GM12878 (cell line): ENCODE data around the gene EIF4EBP2. TPM values are rescaled to one million over a fixed set of nuclear protein-coding genes. Genes with fewer than 3 reads are reported as not detected.

Experiments used
- ATAC-seq: fragments of 200-7000 bp; cut with Tn5 transposase; 3 replicates; pipeline ENCODE4 v1.9.1; 2020; ENCODE audit warnings: mild to moderate bottlenecking, moderate library complexity
- BruUV-seq: library from RNA; stranded (reverse); fragments of 400-500 nt; replicated peaks from 2 replicates; lab custom pipeline; 2021; lab: Mats Ljungman, UMichigan
- CTCF ChIA-PET: fragments of 300-600 bp; sonication (Branson Sonifier 250); formaldehyde crosslinking; extraction: SDS; loops from one replicate; lab custom pipeline; 2021; ENCODE audit warnings: inconsistent platforms; lab: Yijun Ruan, JAX
- POLR2A ChIA-PET: fragments of 350-600 bp; formaldehyde crosslinking; extraction: SDS; loops from one replicate; lab custom pipeline; 2021; ENCODE audit warnings: inconsistent platforms; lab: Charles Lee
- RAD21 ChIA-PET: fragments of 300-600 bp; sonication (Branson Sonifier 250); formaldehyde crosslinking; loops from one replicate; lab custom pipeline; 2023; ENCODE audit warnings: antibody characterized with exemption; ENCODE audit not compliant: unreplicated experiment; lab: Charles Lee
- SMC1A ChIA-PET: fragments of 300-600 bp; sonication (Branson Sonifier 250); formaldehyde crosslinking; loops from one replicate; lab custom pipeline; 2023; ENCODE audit not compliant: unreplicated experiment, uncharacterized antibody; lab: Charles Lee
- DNase-seq: peaks from one replicate; pipeline ENCODE4 v3.0.0-alpha.2; 2011; ENCODE audit warnings: low read depth, low spot score
- FAIRE-seq: peaks from 3 replicates; lab custom pipeline; 2011; peaks lifted over from hg19 to GRCh38; lab: Jason Lieb, UNC
- H2AFZ ChIP-seq: 2 replicates; pipeline ENCODE4 v1.6.0; 2011; ENCODE audit warnings: low read depth, low read length, control low read depth; ENCODE audit not compliant: control insufficient read depth
- H3K27ac ChIP-seq: 2 replicates; pipeline ENCODE4 v1.5.1; 2011; ENCODE audit warnings: control low read depth; ENCODE audit not compliant: control insufficient read depth, insufficient read depth
- H3K27me3 ChIP-seq, 2 experiments: replicated peaks in 1 of 2; 2 replicates each; pipeline versions ENCODE4 v1.6.0 to v1.6.1; 2011; ENCODE audit warnings: low read length in 1 of 2; ENCODE audit not compliant: control insufficient read depth in 2 of 2, insufficient read depth in 2 of 2
- H3K36me3 ChIP-seq, 2 experiments: 2 replicates each; pipeline ENCODE4 v1.5.1; 2011; ENCODE audit warnings: low read length in 1 of 2; ENCODE audit not compliant: control insufficient read depth in 2 of 2, insufficient read depth in 2 of 2
- H3K4me1 ChIP-seq: 2 replicates; pipeline ENCODE4 v1.6.1; 2011; ENCODE audit warnings: mild to moderate bottlenecking, low read length, moderate library complexity, mixed read lengths; ENCODE audit not compliant: control insufficient read depth, insufficient read depth
- H3K4me2 ChIP-seq: 2 replicates; pipeline ENCODE4 v1.6.0; 2011; ENCODE audit warnings: control low read depth; ENCODE audit not compliant: control insufficient read depth, insufficient read depth
- H3K4me3 ChIP-seq: fragments of 200-600 bp; sonication (generic); 2 replicates; pipeline ENCODE4 v1.5.1; 2016
- H3K79me2 ChIP-seq: 2 replicates; pipeline ENCODE4 v1.6.0; 2011; ENCODE audit warnings: low read length; ENCODE audit not compliant: control insufficient read depth, insufficient read depth
- H3K9ac ChIP-seq: 2 replicates; pipeline ENCODE4 v1.8.0; 2011; ENCODE audit warnings: low read length, control low read depth, mixed read lengths; ENCODE audit not compliant: control insufficient read depth, insufficient read depth
- H3K9me3 ChIP-seq: replicated peaks from 3 replicates; pipeline ENCODE4 v1.5.1; 2011; ENCODE audit warnings: mild to moderate bottlenecking, low read length; ENCODE audit not compliant: control insufficient read depth, insufficient read depth
- H4K20me1 ChIP-seq: 2 replicates; pipeline ENCODE4 v1.6.0; 2011; ENCODE audit not compliant: control insufficient read depth, insufficient read depth
- NKRF ChIP-seq: fragments of 450-650 bp; conservative IDR thresholded peaks from 2 replicates; pipeline ENCODE4 v1.6.1; 2017; ENCODE audit warnings: mild to moderate bottlenecking, moderate library complexity
- ZBTB4 ChIP-seq: fragments of 450-650 bp; formaldehyde crosslinking; IDR thresholded peaks from 2 replicates; pipeline ENCODE4 v1.4.0; 2022; ENCODE audit warnings: mild to moderate bottlenecking, moderate library complexity
- ZNF592 ChIP-seq: fragments of 450-650 bp; IDR thresholded peaks from 2 replicates; pipeline ENCODE4 v1.6.1; 2017; ENCODE audit warnings: mild to moderate bottlenecking, moderate library complexity
- WGBS: methylation state at CpG from one replicate; pipeline ENCODE4 v1.1.6; 2016; ENCODE audit warnings: low lambda C conversion rate; ENCODE audit not compliant: insufficient replicate concordance, insufficient coverage; ENCODE audit errors: missing lambda C conversion rate; 5-methylcytosine and 5-hydroxymethylcytosine counted together
- in situ Hi-C: fragments of 300-500 bp; cut with MboI; formaldehyde crosslinking; loops from 9 replicates; pipeline ENCODE4 v1.14.3; 2018; ENCODE audit warnings: mixed read lengths
- intact Hi-C: fragments of 100-400 bp; cut with micrococcal nuclease; formaldehyde crosslinking; loops from one replicate; pipeline ENCODE4 v1.14.2; 2022; ENCODE audit not compliant: unreplicated experiment
- polyA plus RNA-seq, 11 experiments: library from polyadenylated mRNA; depleted of rRNA in 4 of 11; unstranded in 6 of 11; stranded (reverse) in 5 of 11; fragments of >200 nt; fragmentation: Nextera tagmentation in 4 of 11; fragmentation: Illumina TruSeq in 1 of 11; extraction: Ambion mirVana in 4 of 11; extraction: Trizol in 1 of 11; gene quantifications; 1 replicate in 1 of 11; 2 replicates in 10 of 11; pipeline versions ENCODE4 v1.2.1 to v1.2.3, GENCODE V29; 2011 to 2016; ENCODE audit warnings: inconsistent platforms in 2 of 11, missing spikeins in 2 of 11, low read depth in 1 of 11
- total RNA-seq, 4 experiments: library from RNA; depleted of rRNA in 3 of 4; stranded (reverse); fragments of >200 nt in 3 of 4; fragmentation: Illumina TruSeq in 1 of 4; extraction: Trizol in 1 of 4; gene quantifications; 2 replicates each; pipeline versions ENCODE4 v1.2.1 to v1.2.3, GENCODE V29; 2013 to 2021

Gene EIF4EBP2
- total and polyA plus RNA-seq, 10 of the 15 experiments (the other 5 are each of a cell fraction or from before 2014, with no cell fraction given), result 14.4 to 51.3 (median 28.9) TPM

- no peak for TF ChIP-seq ZBTB4 (CRISPR knock-in tag)
These were observed 22.2 kb upstream of the EIF4EBP2 start (continued) for GRCh38 chr10:70381471-70382421.

- Histone ChIP-seq H3K9me3 (no peaks in the 10 kb centered on the region), H3K4me1 (no peaks in the 10 kb centered on the region), H3K4me3 (no peak overlapping the region), H2AFZ (no peak overlapping the region; the same call in 1 of the 2 replicates), H3K4me2 (no peak overlapping the region), H3K36me3 (no peaks in the 10 kb centered on the region), H3K27ac (no peak overlapping the region), H4K20me1 (no peaks in the 10 kb centered on the region), H3K27me3 (no peaks in the 10 kb centered on the region), H3K9ac (no peak overlapping the region), H3K79me2 (no peaks in the 10 kb centered on the region)
- WGBS, result 39% methylated on average over 4 of the region's 4 CpGs
- in situ Hi-C loops, result no loop called here
- no peak for FAIRE-seq
- intact Hi-C loops, result no loop called here
- ATAC-seq, result no peak
- DNase-seq, result no peak
- no TSS peak for BruUV-seq
- ChIA-PET SMC1A (no interaction called here), RAD21 (no interaction called here), POLR2A (no interaction called here), CTCF (interaction anchor here (1.6 kb wide), 1 partner anchor 11 kb away, joined by 5 read pairs; no protein-coding TSS in a partner anchor)
- TF ChIP-seq NKRF (no peak), ZNF592 (no peak)
These were observed 12.3 kb upstream of the EIF4EBP2 start for GRCh38 chr10:70391654-70392053.
